HuH-7 (cell line): Measurements from ENCODE around the gene IGSF9.

Source experiments
- DNase-seq: peaks from one replicate; pipeline ENCODE4 v3.0.0; 2011; ENCODE audit warnings: low spot score

Gene IGSF9

GRCh38 chr1:159945483-159946241 lies at the start of gene IGSF9:
Gene IGSF9, minus strand, starts transcription at chr1:159945613. Its CDS starts 2,159 bp downstream, at chr1:159943454.
- peak; percentile 86 for DNase-seq

- no peak for DNase-seq
Measured at GRCh38 chr1:159994896-159995295, 49.5 kb upstream of the IGSF9 start.

- no peak for DNase-seq
Measured at GRCh38 chr1:159993911-159994310, 48.5 kb upstream of the IGSF9 start.

GRCh38 chr1:159992161-159992560 lies 46.7 kb upstream of the IGSF9 start:
- no peak for DNase-seq

- peak; percentile 16 for DNase-seq
Measured at GRCh38 chr1:159991513-159991912, 46.1 kb upstream of the IGSF9 start.

- no peak for DNase-seq
Measured at GRCh38 chr1:159990005-159990404, 44.6 kb upstream of the IGSF9 start.

GRCh38 chr1:159989581-159989980 lies 44.2 kb upstream of the IGSF9 start:
- no peak for DNase-seq

- no peak for DNase-seq
Measured at GRCh38 chr1:159988006-159988405, 42.6 kb upstream of the IGSF9 start.

- DNase-seq = no peak
Measured at GRCh38 chr1:159987186-159987585, 41.8 kb upstream of the IGSF9 start.

GRCh38 chr1:159986531-159986930 lies 41.1 kb upstream of the IGSF9 start:
- no peak for DNase-seq

GRCh38 chr1:159986093-159986492 lies 40.7 kb upstream of the IGSF9 start:
- no peak for DNase-seq

- no peak for DNase-seq
Measured at GRCh38 chr1:159985473-159985872, 40.1 kb upstream of the IGSF9 start.

- no peak for DNase-seq
Measured at GRCh38 chr1:159983681-159984080, 38.3 kb upstream of the IGSF9 start.

- DNase-seq = no peak
Measured at GRCh38 chr1:159982280-159982679, 36.9 kb upstream of the IGSF9 start.

GRCh38 chr1:159981351-159982055 lies 36.1 kb upstream of the IGSF9 start:
- DNase-seq = no peak

GRCh38 chr1:159980786-159981185 lies 35.4 kb upstream of the IGSF9 start:
- no peak for DNase-seq

- DNase-seq = no peak
Measured at GRCh38 chr1:159980076-159980475, 34.7 kb upstream of the IGSF9 start.

- DNase-seq = no peak
Measured at GRCh38 chr1:159979257-159979656, 33.8 kb upstream of the IGSF9 start.

- DNase-seq = no peak
Measured at GRCh38 chr1:159978107-159978398, 32.6 kb upstream of the IGSF9 start.

GRCh38 chr1:159977364-159978106 lies 32.1 kb upstream of the IGSF9 start:
- no peak for DNase-seq

GRCh38 chr1:159974350-159974965 lies 29.0 kb upstream of the IGSF9 start:
- no peak for DNase-seq

GRCh38 chr1:159973350-159973940 lies 28.0 kb upstream of the IGSF9 start:
- DNase-seq = no peak
